ENCODE measurements around the gene USP19. TPM values are rescaled to one million over a fixed set of nuclear protein-coding genes. Genes with fewer than 3 reads are reported as not detected.

USP19 gene
- total and polyA plus RNA-seq, 2 of the 4 experiments (the other 2 are of a cell fraction), result 24.7 to 39.7 TPM

DNA sequence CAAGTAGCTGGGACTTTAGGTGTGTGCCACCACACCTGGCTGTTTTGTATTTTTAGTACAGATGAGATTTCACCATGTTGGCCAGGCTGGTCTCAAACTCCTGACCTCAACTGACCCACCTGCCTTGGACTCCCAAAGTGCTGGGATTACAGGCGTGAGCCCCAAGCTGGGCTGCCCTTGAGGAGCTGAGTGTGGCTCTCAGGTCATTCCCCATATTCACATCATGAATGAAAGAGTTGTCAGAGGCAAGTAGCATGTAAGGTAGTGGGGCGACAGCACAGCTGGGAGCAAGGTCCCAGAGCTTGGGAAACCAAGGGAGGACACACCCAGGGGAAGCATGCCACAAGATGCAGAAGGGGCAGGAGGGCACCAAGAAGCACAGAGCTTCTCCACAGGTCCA is 40.6 kb upstream of the USP19 start:
- Histone ChIP-seq H3K27ac (ENCODE audit: insufficient read depth, low read length) (no peak overlapping the region), H4K8ac (ENCODE audit: low read depth in 2 of 2, low read length in 2 of 2) (no peak overlapping the region), H3K56ac (ENCODE audit: extremely low read depth, insufficient read depth, low read length) (no peak overlapping the region), H4K91ac (ENCODE audit: insufficient read depth, low read depth, low read length) (no peak overlapping the region), H3K9ac (ENCODE audit: low read depth, low read length) (no peak overlapping the region), H2BK120ac (ENCODE audit: low read depth, low read length) (no peak overlapping the region), H3K4me2 (ENCODE audit: low read depth, low read length) (no peak overlapping the region), H3K9me3 (ENCODE audit: control insufficient read depth, insufficient read depth, low read length) (no peaks in the 10 kb centered on the region), H3K23ac (ENCODE audit: low read depth, low read length) (no peak overlapping the region), H2BK5ac (ENCODE audit: low read depth, low read length, poor library complexity, severe bottlenecking) (no peak overlapping the region), H3K79me1 (ENCODE audit: low read depth in 1 of 2, low read length in 2 of 2) (peaks cover 37 to 56% of the 10 kb centered on the region in 2 experiments), H3K14ac (replicated peaks; ENCODE audit: low read depth, low read length) (no peak overlapping the region), H3K4ac (ENCODE audit: low read depth, low read length) (no peak overlapping the region), H3K27me3 (ENCODE audit: control insufficient read depth, insufficient read depth, low read length) (no peaks in the 10 kb centered on the region), H2AK9ac (replicated peaks; ENCODE audit: low read depth, low read length, poor library complexity) (no peak overlapping the region), H4K5ac (ENCODE audit: low read depth, low read length) (no peak overlapping the region), H2AK5ac (ENCODE audit: low read depth, low read length) (no peak overlapping the region), H3K36me3 (ENCODE audit: control insufficient read depth, insufficient read depth, low read length) (peaks cover 25% of the 10 kb centered on the region), H2AFZ (replicated peaks; ENCODE audit: low read length, poor library complexity) (no peak overlapping the region), H3K18ac (ENCODE audit: low read depth, low read length) (no peak overlapping the region), H4K20me1 (ENCODE audit: insufficient read depth, low read length) (peaks cover 8% of the 10 kb centered on the region; the same call in 1 of the 2 replicates), H2BK15ac (ENCODE audit: low read depth, low read length) (no peak overlapping the region), H3K9me1 (ENCODE audit: insufficient read depth, low read length) (peaks cover 24% of the 10 kb centered on the region), H3K4me3 (ENCODE audit: insufficient read depth, low read depth, low read length) (no peak overlapping the region), H2BK20ac (ENCODE audit: low read depth, low read length) (no peak overlapping the region), H3K4me1 (ENCODE audit: control insufficient read depth, insufficient read depth, low read length) (peaks cover 5% of the 10 kb centered on the region)
- ChIA-PET POLR2A (ENCODE audit: unreplicated experiment) (no interaction called here), CTCF (no interaction called here)
- ATAC-seq (ENCODE audit: low read depth) (no peak), DNase-seq (no peak)
- dilution Hi-C loops (cut with HindIII; ENCODE audit: low sequenced_read_pairs, unreplicated experiment), result no loop called here
- intact Hi-C loops (cut with micrococcal nuclease), result no loop called here
- no TSS peak for BruUV-seq (replicated peaks)
- 100% methylated on average over 1 of the region's 2 CpGs; no CpG with 5 or more reads in 1 of the 2 experiments for WGBS, 2 experiments (ENCODE audit: extremely low coverage in 2 of 2, insufficient read length in 1 of 2)
- in situ Hi-C loops (cut with MboI; ENCODE audit: low sequenced_read_pairs), result loop anchor here (25.0 kb wide), 1 partner anchor 276 kb away; the partner anchor contains the start of gene NICN1
- TF ChIP-seq CHD1 (IDR thresholded peaks at IDR 0.05; ENCODE audit: low read depth, low read length), result no peak
- no peak for TF ChIP-seq BHLHE40 (IDR thresholded peaks at IDR 0.05; ENCODE audit: low read depth, low read length)
- no peak for TF ChIP-seq NFE2L2 (IDR thresholded peaks at IDR 0.05; ENCODE audit: low read depth, low read length)
- no peak for TF ChIP-seq RCOR1 (IDR thresholded peaks at IDR 0.05; ENCODE audit: insufficient replicate concordance, low read length)
- no peak for TF ChIP-seq SMC3 (IDR thresholded peaks at IDR 0.05; ENCODE audit: low read depth, low read length)
- no peak for TF ChIP-seq RFX5 (IDR thresholded peaks at IDR 0.05; ENCODE audit: low read depth, low read length)
- TF ChIP-seq MAFK (IDR thresholded peaks at IDR 0.05; ENCODE audit: low read depth, low read length), result no peak
- TF ChIP-seq RAD21 (IDR thresholded peaks at IDR 0.05; ENCODE audit: low read length), result no peak

Data from IMR-90 (cell line).